ENCODE measurements around the gene CD1D.

Gene CD1D

DNA sequence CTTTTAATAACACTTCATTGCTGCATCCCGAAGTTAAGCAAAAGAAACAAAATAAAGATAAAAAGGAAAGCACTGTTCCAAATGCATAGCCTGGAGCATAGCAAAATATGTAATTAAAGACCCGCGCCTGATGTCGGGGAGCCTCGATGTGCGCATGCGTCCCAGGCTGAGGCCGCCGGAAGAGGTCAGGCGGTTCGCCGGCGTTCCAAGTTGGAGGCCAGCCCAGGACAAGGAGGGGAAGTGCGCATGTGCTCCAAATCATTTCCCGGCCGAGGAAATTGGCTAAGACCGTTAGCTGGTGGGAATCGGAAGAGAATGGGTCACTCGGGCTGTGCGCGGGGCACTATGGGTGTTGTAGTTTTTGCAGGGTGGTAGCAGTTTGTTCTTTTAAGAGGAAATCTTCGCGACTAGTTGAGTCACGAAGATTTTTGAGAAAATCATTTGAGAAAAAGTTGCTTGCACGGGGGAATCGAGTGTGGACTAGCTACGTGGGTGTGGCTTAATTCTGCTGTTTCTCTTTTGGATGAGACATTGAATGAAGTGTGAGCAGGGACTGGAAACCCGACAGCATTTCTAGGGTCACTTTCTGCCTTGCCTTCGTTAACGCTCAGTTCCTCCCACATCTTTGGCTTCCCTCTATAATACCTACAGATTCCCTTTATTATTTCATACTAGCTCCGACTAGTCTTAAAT lies 31.0 kb upstream of the CD1D start:
- H3K4me3 ChIP-seq (ENCODE audit: low read length in 2 of 2): peak overlapping the region; percentile 75 to 84
- no peaks in the 10 kb centered on the region for H3K36me3 ChIP-seq (ENCODE audit: control insufficient read depth in 2 of 2, insufficient read depth in 2 of 2, low read length in 2 of 2)
- H3K27me3 ChIP-seq (ENCODE audit: control insufficient read depth in 1 of 2, insufficient read depth in 2 of 2, low read length in 2 of 2): no peaks in the 10 kb centered on the region
- H3K27ac ChIP-seq (ENCODE audit: low read length): peak overlapping the region; percentile 67
- peak overlapping the region; percentile 52 to 60 for H3K9ac ChIP-seq (ENCODE audit: low read length in 2 of 2)
- no peaks in the 10 kb centered on the region for H3K9me3 ChIP-seq (ENCODE audit: control insufficient read depth in 2 of 2, low read length in 2 of 2)
- H3K4me1 ChIP-seq (ENCODE audit: control insufficient read depth, insufficient read depth, low read length): peaks cover 9% of the 10 kb centered on the region

GRCh38 chr1:158150523-158150922 lies 30.2 kb upstream of the CD1D start:
- Histone ChIP-seq H3K36me3 (ENCODE audit: control insufficient read depth in 2 of 2, insufficient read depth in 2 of 2, low read length in 2 of 2) (no peaks in the 10 kb centered on the region), H3K4me3 (ENCODE audit: low read length in 2 of 2) (peak overlapping the region in 1 of 2 donors; percentile 75), H3K27ac (ENCODE audit: low read length) (no peak overlapping the region), H3K27me3 (ENCODE audit: control insufficient read depth in 1 of 2, insufficient read depth in 2 of 2, low read length in 2 of 2) (no peaks in the 10 kb centered on the region), H3K4me1 (ENCODE audit: control insufficient read depth, insufficient read depth, low read length) (peaks cover 9% of the 10 kb centered on the region), H3K9ac (ENCODE audit: low read length in 2 of 2) (peak overlapping the region in 1 of 2 donors; percentile 52), H3K9me3 (ENCODE audit: control insufficient read depth in 2 of 2, low read length in 2 of 2) (no peaks in the 10 kb centered on the region)

- Histone ChIP-seq H3K4me1 (ENCODE audit: control insufficient read depth, insufficient read depth, low read length) (peaks cover 7% of the 10 kb centered on the region), H3K36me3 (ENCODE audit: control insufficient read depth in 2 of 2, insufficient read depth in 2 of 2, low read length in 2 of 2) (no peaks in the 10 kb centered on the region), H3K27ac (ENCODE audit: low read length) (no peak overlapping the region), H3K4me3 (ENCODE audit: low read length in 2 of 2) (no peak overlapping the region), H3K9me3 (ENCODE audit: control insufficient read depth in 2 of 2, low read length in 2 of 2) (no peaks in the 10 kb centered on the region), H3K27me3 (ENCODE audit: control insufficient read depth in 1 of 2, insufficient read depth in 2 of 2, low read length in 2 of 2) (no peaks in the 10 kb centered on the region), H3K9ac (ENCODE audit: low read length in 2 of 2) (no peak overlapping the region)
Measured at GRCh38 chr1:158153179-158153578, 27.5 kb upstream of the CD1D start.

DNA sequence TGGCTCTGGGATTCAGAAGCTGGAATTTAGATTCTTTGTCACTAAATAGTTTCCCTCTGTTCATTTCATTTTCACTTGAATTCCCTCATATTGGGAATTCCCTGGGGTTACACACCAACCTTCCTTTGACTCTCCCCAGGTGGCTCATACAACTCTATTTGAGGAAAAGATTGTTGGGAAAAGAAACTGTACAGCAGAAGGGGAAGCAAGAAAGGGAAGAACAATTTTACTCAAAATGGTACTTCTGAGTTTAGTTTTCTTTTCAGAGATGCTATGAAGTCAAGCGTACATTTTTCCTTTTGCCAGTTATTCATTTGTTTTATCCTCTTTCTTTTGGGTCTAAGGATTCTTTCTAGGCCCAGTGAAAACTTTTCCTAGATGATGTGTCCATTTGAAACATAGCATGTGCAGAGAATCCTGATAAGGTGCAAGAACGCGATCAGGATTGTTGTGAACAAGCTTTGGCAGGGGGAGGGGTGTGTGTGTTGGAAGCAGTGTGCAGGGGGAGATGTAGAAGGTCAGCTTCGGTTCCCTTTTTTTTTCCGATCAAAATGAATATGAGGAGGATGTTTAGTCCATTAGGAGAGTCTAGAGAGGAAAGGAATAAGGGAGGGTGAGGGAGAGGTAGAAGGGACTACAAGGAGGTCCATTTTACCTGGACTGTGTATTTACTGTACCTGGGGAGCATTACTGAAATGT lies 26.8 kb upstream of the CD1D start:
- Histone ChIP-seq H3K9ac (ENCODE audit: low read length in 2 of 2) (no peak overlapping the region), H3K4me1 (ENCODE audit: control insufficient read depth, insufficient read depth, low read length) (peaks cover 7% of the 10 kb centered on the region), H3K4me3 (ENCODE audit: low read length in 2 of 2) (no peak overlapping the region), H3K27ac (ENCODE audit: low read length) (no peak overlapping the region), H3K27me3 (ENCODE audit: control insufficient read depth in 1 of 2, insufficient read depth in 2 of 2, low read length in 2 of 2) (no peaks in the 10 kb centered on the region), H3K9me3 (ENCODE audit: control insufficient read depth in 2 of 2, low read length in 2 of 2) (no peaks in the 10 kb centered on the region), H3K36me3 (ENCODE audit: control insufficient read depth in 2 of 2, insufficient read depth in 2 of 2, low read length in 2 of 2) (no peaks in the 10 kb centered on the region)

GRCh38 chr1:158154501-158154900 lies 26.2 kb upstream of the CD1D start:
- Histone ChIP-seq H3K4me1 (ENCODE audit: control insufficient read depth, insufficient read depth, low read length) (peaks cover 3% of the 10 kb centered on the region), H3K27me3 (ENCODE audit: control insufficient read depth in 1 of 2, insufficient read depth in 2 of 2, low read length in 2 of 2) (no peaks in the 10 kb centered on the region), H3K4me3 (ENCODE audit: low read length in 2 of 2) (no peak overlapping the region), H3K9ac (ENCODE audit: low read length in 2 of 2) (no peak overlapping the region), H3K36me3 (ENCODE audit: control insufficient read depth in 2 of 2, insufficient read depth in 2 of 2, low read length in 2 of 2) (no peaks in the 10 kb centered on the region), H3K9me3 (ENCODE audit: control insufficient read depth in 2 of 2, low read length in 2 of 2) (no peaks in the 10 kb centered on the region), H3K27ac (ENCODE audit: low read length) (no peak overlapping the region)

DNA sequence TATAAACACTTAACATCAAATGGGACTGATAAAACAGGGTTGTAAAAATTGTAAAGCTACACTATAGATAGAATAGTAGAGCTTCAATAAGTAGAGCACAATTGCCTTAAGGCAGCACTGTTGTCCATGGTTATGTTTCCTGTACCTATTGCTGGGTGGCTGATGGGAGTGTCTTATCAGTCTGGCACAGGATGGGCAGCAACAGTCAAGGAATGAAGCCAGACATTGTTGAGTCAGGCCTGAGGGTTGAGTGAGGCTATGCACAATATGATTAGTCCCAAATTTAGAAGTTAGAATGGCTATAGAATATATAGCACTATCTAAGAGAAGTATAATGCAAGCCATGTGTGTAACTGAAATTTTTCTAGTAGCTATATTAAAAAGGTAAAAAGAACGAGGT lies 25.0 kb upstream of the CD1D start:
- no peaks in the 10 kb centered on the region for H3K27me3 ChIP-seq (ENCODE audit: control insufficient read depth in 1 of 2, insufficient read depth in 2 of 2, low read length in 2 of 2)
- no peak overlapping the region for H3K9ac ChIP-seq (ENCODE audit: low read length in 2 of 2)
- H3K36me3 ChIP-seq (ENCODE audit: control insufficient read depth in 2 of 2, insufficient read depth in 2 of 2, low read length in 2 of 2): no peaks in the 10 kb centered on the region
- no peak overlapping the region for H3K27ac ChIP-seq (ENCODE audit: low read length)
- H3K4me1 ChIP-seq (ENCODE audit: control insufficient read depth, insufficient read depth, low read length): no peaks in the 10 kb centered on the region
- H3K4me3 ChIP-seq (ENCODE audit: low read length in 2 of 2): no peak overlapping the region
- no peaks in the 10 kb centered on the region for H3K9me3 ChIP-seq (ENCODE audit: control insufficient read depth in 2 of 2, low read length in 2 of 2)

- H3K27me3 ChIP-seq (ENCODE audit: control insufficient read depth in 1 of 2, insufficient read depth in 2 of 2, low read length in 2 of 2): no peaks in the 10 kb centered on the region
- H3K4me1 ChIP-seq (ENCODE audit: control insufficient read depth, insufficient read depth, low read length): no peaks in the 10 kb centered on the region
- H3K4me3 ChIP-seq (ENCODE audit: low read length in 2 of 2): no peak overlapping the region
- H3K9me3 ChIP-seq (ENCODE audit: control insufficient read depth in 2 of 2, low read length in 2 of 2): no peaks in the 10 kb centered on the region
- no peak overlapping the region for H3K27ac ChIP-seq (ENCODE audit: low read length)
- no peaks in the 10 kb centered on the region for H3K36me3 ChIP-seq (ENCODE audit: control insufficient read depth in 2 of 2, insufficient read depth in 2 of 2, low read length in 2 of 2)
- H3K9ac ChIP-seq (ENCODE audit: low read length in 2 of 2): no peak overlapping the region
Measured at GRCh38 chr1:158159597-158159996, 21.1 kb upstream of the CD1D start.

DNA sequence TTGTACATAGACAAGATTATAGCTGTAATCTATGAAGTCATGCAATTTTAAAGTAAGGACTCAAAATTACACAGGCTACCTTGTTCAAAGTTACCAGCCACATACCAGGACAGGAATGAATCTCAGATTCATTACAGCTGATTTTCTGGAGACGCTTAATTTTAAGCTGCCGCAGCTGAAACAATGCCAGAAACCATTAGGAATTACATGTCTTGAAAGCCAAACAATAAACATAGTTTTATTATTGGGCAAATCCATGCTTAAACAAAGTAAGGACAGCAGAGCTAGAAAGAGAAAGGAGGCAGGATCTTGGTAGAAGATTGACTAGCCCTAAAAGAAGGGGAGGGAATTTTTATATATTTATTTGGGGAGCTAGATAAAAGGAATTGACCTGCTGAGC lies 19.2 kb upstream of the CD1D start:
- Histone ChIP-seq H3K27me3 (ENCODE audit: control insufficient read depth in 1 of 2, insufficient read depth in 2 of 2, low read length in 2 of 2) (no peaks in the 10 kb centered on the region), H3K9me3 (ENCODE audit: control insufficient read depth in 2 of 2, low read length in 2 of 2) (no peaks in the 10 kb centered on the region), H3K9ac (ENCODE audit: low read length in 2 of 2) (no peak overlapping the region)

GRCh38 chr1:158163000-158163947 lies 17.4 kb upstream of the CD1D start:
- Histone ChIP-seq H3K9me3 (ENCODE audit: control insufficient read depth in 2 of 2, low read length in 2 of 2) (no peaks in the 10 kb centered on the region), H3K4me1 (ENCODE audit: control insufficient read depth, insufficient read depth, low read length) (no peaks in the 10 kb centered on the region), H3K27me3 (ENCODE audit: control insufficient read depth in 1 of 2, insufficient read depth in 2 of 2, low read length in 2 of 2) (no peaks in the 10 kb centered on the region), H3K4me3 (ENCODE audit: low read length in 2 of 2) (no peak overlapping the region), H3K27ac (ENCODE audit: low read length) (no peak overlapping the region), H3K9ac (ENCODE audit: low read length in 2 of 2) (no peak overlapping the region), H3K36me3 (ENCODE audit: control insufficient read depth in 2 of 2, insufficient read depth in 2 of 2, low read length in 2 of 2) (no peaks in the 10 kb centered on the region)

More for the DNA sequence above, 19.2 kb upstream of the CD1D start:
- Histone ChIP-seq H3K36me3 (ENCODE audit: control insufficient read depth in 2 of 2, insufficient read depth in 2 of 2, low read length in 2 of 2) (no peaks in the 10 kb centered on the region), H3K27ac (ENCODE audit: low read length) (no peak overlapping the region), H3K4me1 (ENCODE audit: control insufficient read depth, insufficient read depth, low read length) (no peaks in the 10 kb centered on the region), H3K4me3 (ENCODE audit: low read length in 2 of 2) (no peak overlapping the region)

DNA sequence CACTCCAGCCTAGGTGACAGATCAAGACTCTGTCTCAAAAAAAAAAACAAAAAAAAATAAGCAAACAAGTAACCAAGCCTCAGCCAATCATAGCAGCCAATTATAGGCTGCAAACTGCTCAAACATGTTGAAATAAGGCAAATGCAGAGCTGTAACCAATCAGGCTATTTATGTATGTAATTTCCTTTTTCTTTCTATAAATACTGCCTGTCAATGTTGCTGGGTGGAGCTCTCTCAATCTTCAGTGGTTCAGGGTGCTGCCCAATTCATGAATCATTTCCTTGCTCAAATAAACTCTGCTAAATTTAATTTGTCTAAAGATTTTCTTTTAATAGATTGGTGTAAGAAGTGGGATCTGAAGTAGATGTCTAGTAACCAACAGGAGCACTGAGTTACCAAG lies 11.6 kb upstream of the CD1D start:
- no peak overlapping the region for H3K27ac ChIP-seq (ENCODE audit: low read length)
- H3K4me1 ChIP-seq (ENCODE audit: control insufficient read depth, insufficient read depth, low read length): no peaks in the 10 kb centered on the region
- H3K36me3 ChIP-seq (ENCODE audit: control insufficient read depth in 2 of 2, insufficient read depth in 2 of 2, low read length in 2 of 2): no peaks in the 10 kb centered on the region
- no peak overlapping the region for H3K4me3 ChIP-seq (ENCODE audit: low read length in 2 of 2)
- H3K9ac ChIP-seq (ENCODE audit: low read length in 2 of 2): no peak overlapping the region
- H3K27me3 ChIP-seq (ENCODE audit: control insufficient read depth in 1 of 2, insufficient read depth in 2 of 2, low read length in 2 of 2): no peaks in the 10 kb centered on the region
- no peaks in the 10 kb centered on the region for H3K9me3 ChIP-seq (ENCODE audit: control insufficient read depth in 2 of 2, low read length in 2 of 2)

Data from stomach smooth muscle (tissue), 2 donors.